ENCODE results near the gene SLC22A4.

DNA sequence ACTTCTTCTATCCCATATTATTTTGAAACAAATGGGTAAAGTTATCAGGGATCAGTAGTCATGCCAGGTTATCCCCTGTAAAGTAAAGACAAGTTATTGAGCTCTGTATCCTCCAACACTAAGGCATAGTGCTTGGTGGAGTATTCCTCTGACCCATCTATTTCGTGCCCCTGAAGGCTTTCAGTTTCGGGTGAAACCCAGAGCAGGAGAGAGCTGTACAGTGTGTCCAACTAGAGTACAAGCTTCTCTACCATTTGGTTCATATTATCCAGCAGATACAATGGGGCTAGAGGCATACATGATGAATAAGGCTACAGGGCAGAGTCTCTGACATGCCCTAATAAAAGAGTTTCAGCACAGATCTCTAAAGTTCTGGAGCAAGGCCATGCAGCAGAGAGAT, 3.2 kb upstream of the SLC22A4 start:
- TF ChIP-seq POLR2AphosphoS5 (IDR thresholded peaks at IDR 0.05; ENCODE audit: low read depth, low read length) = no peak
- no peak for TF ChIP-seq TAF1 (IDR thresholded peaks at IDR 0.05; ENCODE audit: borderline replicate concordance, insufficient read depth, low read length)

Measured in PFSK-1 (cell line).